Measurements from ENCODE around the gene LIMK2. TPM values are rescaled to one million over a fixed set of nuclear protein-coding genes. Genes with fewer than 3 reads are reported as not detected.

The LIMK2 gene
- total and polyA plus RNA-seq, 9 of the 15 experiments (the other 6 are each of a cell fraction or from before 2014, with no cell fraction given): 1.1 to 14.5 (median 8.5) TPM

- Histone ChIP-seq H2AFZ (ENCODE audit: low read depth, low read length) (no peak overlapping the region), H3K9ac (ENCODE audit: insufficient read depth in 1 of 2, low read depth in 2 of 2, low read length in 2 of 2) (no peak overlapping the region), H3K4me1 (replicated peaks in 1 of 2; ENCODE audit: control insufficient read depth in 2 of 2, insufficient read depth in 2 of 2, low read length in 2 of 2) (peaks cover 0 to 2% of the 10 kb centered on the region in 2 experiments; a peak in 1 of 5 replicates), H3K4me2 (ENCODE audit: insufficient read depth, low read length) (no peak overlapping the region), H3K4me3 (no peak overlapping the region), H3K9me1 (ENCODE audit: control insufficient read depth, insufficient read depth, low read length) (no peaks in the 10 kb centered on the region), H3K27me3 (ENCODE audit: control insufficient read depth in 2 of 2, insufficient read depth in 2 of 2, low read length in 2 of 2) (no peaks in the 10 kb centered on the region), H3K9me3 (replicated peaks; ENCODE audit: control insufficient read depth, insufficient read depth, low read depth, low read length) (no peaks in the 10 kb centered on the region), H3K36me3 (ENCODE audit: control insufficient read depth, insufficient read depth, low read length) (peaks cover 12% of the 10 kb centered on the region; the same call in 2 of the 3 replicates), H3K27ac (ENCODE audit: extremely low read depth, low read depth, low read length) (no peak overlapping the region), H4K20me1 (replicated peaks; ENCODE audit: control insufficient read depth, insufficient read depth, low read length) (no peaks in the 10 kb centered on the region), H3K79me2 (ENCODE audit: control insufficient read depth, insufficient read depth, low read length) (no peaks in the 10 kb centered on the region)
- in situ Hi-C loops (cut with MboI): no loop called here
- ChIA-PET POLR2A (interaction anchor here (0.6 to 1.5 kb wide), 4 partner anchors 9 to 425 kb away, joined by 3 to 7 read pairs (median 4); no protein-coding TSS in a partner anchor), CTCF (ENCODE audit: low intra/inter-chr PET ratio) (no interaction called here)
- BruUV-seq (replicated peaks): no TSS peak
- intact Hi-C loops (cut with micrococcal nuclease): no loop called here
- TF ChIP-seq NCOA2 (IDR thresholded peaks at IDR 0.05; ENCODE audit: partially characterized antibody in 2 of 2): no peak
- TF ChIP-seq ZNF197 (CRISPR knock-in tag; IDR thresholded peaks at IDR 0.05; ENCODE audit: low read depth): no peak
- ATAC-seq (no peak), FAIRE-seq (no peak), DNase-seq (ENCODE audit: extremely low read depth in 1 of 4, low spot score in 3 of 4) (no peak)
Observed at GRCh38 chr22:31279327-31279669, 67.2 kb downstream of the LIMK2 start.

- peaks cover 2% of the 10 kb centered on the region in 2 experiments; a peak in 1 of 5 replicates for H3K4me1 ChIP-seq (replicated peaks in 1 of 2; ENCODE audit: control insufficient read depth in 2 of 2, insufficient read depth in 2 of 2, low read length in 2 of 2)
- H3K4me3 ChIP-seq: no peak overlapping the region
- intact Hi-C loops (cut with micrococcal nuclease) (no loop called here), in situ Hi-C loops (cut with MboI) (no loop called here)
- BruUV-seq (replicated peaks): no TSS peak
- no peak for FAIRE-seq
- H3K27ac ChIP-seq (ENCODE audit: extremely low read depth, low read depth, low read length): no peak overlapping the region
- H2AFZ ChIP-seq (ENCODE audit: low read depth, low read length): no peak overlapping the region
- H3K9me1 ChIP-seq (ENCODE audit: control insufficient read depth, insufficient read depth, low read length): no peaks in the 10 kb centered on the region
- no peaks in the 10 kb centered on the region for H3K9me3 ChIP-seq (replicated peaks; ENCODE audit: control insufficient read depth, insufficient read depth, low read depth, low read length)
- H3K79me2 ChIP-seq (ENCODE audit: control insufficient read depth, insufficient read depth, low read length): no peaks in the 10 kb centered on the region
- H4K20me1 ChIP-seq (replicated peaks; ENCODE audit: control insufficient read depth, insufficient read depth, low read length): no peaks in the 10 kb centered on the region
- H3K9ac ChIP-seq (ENCODE audit: insufficient read depth in 1 of 2, low read depth in 2 of 2, low read length in 2 of 2): no peak overlapping the region
- no peaks in the 10 kb centered on the region for H3K27me3 ChIP-seq (ENCODE audit: control insufficient read depth in 2 of 2, insufficient read depth in 2 of 2, low read length in 2 of 2)
- ChIA-PET CTCF (ENCODE audit: low intra/inter-chr PET ratio) (no interaction called here), POLR2A (interaction anchor here (0.5 to 1.3 kb wide), 3 partner anchors 9 to 425 kb away, joined by 3 to 7 read pairs (median 4); no protein-coding TSS in a partner anchor)
- ATAC-seq: no peak
- peaks cover 10% of the 10 kb centered on the region; the same call in 2 of the 3 replicates for H3K36me3 ChIP-seq (ENCODE audit: control insufficient read depth, insufficient read depth, low read length)
- no peak for DNase-seq (ENCODE audit: extremely low read depth in 1 of 4, low spot score in 3 of 4)
- H3K4me2 ChIP-seq (ENCODE audit: insufficient read depth, low read length): no peak overlapping the region
- TF ChIP-seq SMARCE1 (IDR thresholded peaks at IDR 0.05) (no peak), ZNF696 (CRISPR knock-in tag; conservative IDR thresholded peaks at IDR 0.05) (no peak), NR0B1 (IDR thresholded peaks at IDR 0.05; ENCODE audit: partially characterized antibody) (no peak), ZNF124 (CRISPR knock-in tag; IDR thresholded peaks at IDR 0.05) (no peak), ZC3H8 (IDR thresholded peaks at IDR 0.05) (no peak), CTCF (IDR thresholded peaks at IDR 0.05 in 2 of 3, conservative IDR thresholded peaks at IDR 0.05 in 1 of 3; ENCODE audit: insufficient read depth in 2 of 3, low read depth in 1 of 3, low read length in 3 of 3) (no peak)
Observed at GRCh38 chr22:31279821-31280505, 67.9 kb downstream of the LIMK2 start.

Measured in K562 (cell line).